ENCODE measurements around the gene POLR1D.

Gene POLR1D

GRCh38 chr13:27641711-27642502 is 20.2 kb downstream of the POLR1D start:
- no peak for DNase-seq

- DNase-seq = no peak
Observed at GRCh38 chr13:27643334-27644132, 21.8 kb downstream of the POLR1D start.

- DNase-seq = no peak
Observed at GRCh38 chr13:27644302-27644701, 22.6 kb downstream of the POLR1D start.

- DNase-seq = no peak
Observed at GRCh38 chr13:27650312-27650711, 28.6 kb downstream of the POLR1D start.

- DNase-seq = no peak
Observed at GRCh38 chr13:27654059-27654458, 32.4 kb downstream of the POLR1D start.

- no peak for DNase-seq
Observed at GRCh38 chr13:27654816-27655215, 33.1 kb downstream of the POLR1D start.

- DNase-seq = no peak
Observed at GRCh38 chr13:27657724-27658123, 36.0 kb downstream of the POLR1D start.

GRCh38 chr13:27658546-27658945 is 36.9 kb downstream of the POLR1D start:
- no peak for DNase-seq

GRCh38 chr13:27659145-27659865 is 37.6 kb downstream of the POLR1D start:
- no peak for DNase-seq

- DNase-seq = no peak
Observed at GRCh38 chr13:27660511-27660910, 38.8 kb downstream of the POLR1D start.

- no peak for DNase-seq
Observed at GRCh38 chr13:27661017-27661416, 39.3 kb downstream of the POLR1D start.

- no peak for DNase-seq
Observed at GRCh38 chr13:27662738-27663470, 41.2 kb downstream of the POLR1D start.

- DNase-seq = no peak
Observed at GRCh38 chr13:27663947-27664346, 42.3 kb downstream of the POLR1D start.

- peak; percentile 14 for DNase-seq
Observed at GRCh38 chr13:27665333-27665732, 43.6 kb downstream of the POLR1D start.

GRCh38 chr13:27665761-27666160 is 44.1 kb downstream of the POLR1D start:
- no peak for DNase-seq

- no peak for DNase-seq
Observed at GRCh38 chr13:27666951-27667350, 45.3 kb downstream of the POLR1D start.

GRCh38 chr13:27667946-27668345 is 46.3 kb downstream of the POLR1D start:
- no peak for DNase-seq

GRCh38 chr13:27670861-27671260 is 49.2 kb downstream of the POLR1D start:
- no peak for DNase-seq

- DNase-seq = no peak
Observed at GRCh38 chr13:27672025-27672424, 50.3 kb downstream of the POLR1D start.
